ENCODE measurements around the gene ILK.
A peak's percentile ranks its signal among the peaks of the same experiment; 100 is the strongest.

ILK gene

DNA sequence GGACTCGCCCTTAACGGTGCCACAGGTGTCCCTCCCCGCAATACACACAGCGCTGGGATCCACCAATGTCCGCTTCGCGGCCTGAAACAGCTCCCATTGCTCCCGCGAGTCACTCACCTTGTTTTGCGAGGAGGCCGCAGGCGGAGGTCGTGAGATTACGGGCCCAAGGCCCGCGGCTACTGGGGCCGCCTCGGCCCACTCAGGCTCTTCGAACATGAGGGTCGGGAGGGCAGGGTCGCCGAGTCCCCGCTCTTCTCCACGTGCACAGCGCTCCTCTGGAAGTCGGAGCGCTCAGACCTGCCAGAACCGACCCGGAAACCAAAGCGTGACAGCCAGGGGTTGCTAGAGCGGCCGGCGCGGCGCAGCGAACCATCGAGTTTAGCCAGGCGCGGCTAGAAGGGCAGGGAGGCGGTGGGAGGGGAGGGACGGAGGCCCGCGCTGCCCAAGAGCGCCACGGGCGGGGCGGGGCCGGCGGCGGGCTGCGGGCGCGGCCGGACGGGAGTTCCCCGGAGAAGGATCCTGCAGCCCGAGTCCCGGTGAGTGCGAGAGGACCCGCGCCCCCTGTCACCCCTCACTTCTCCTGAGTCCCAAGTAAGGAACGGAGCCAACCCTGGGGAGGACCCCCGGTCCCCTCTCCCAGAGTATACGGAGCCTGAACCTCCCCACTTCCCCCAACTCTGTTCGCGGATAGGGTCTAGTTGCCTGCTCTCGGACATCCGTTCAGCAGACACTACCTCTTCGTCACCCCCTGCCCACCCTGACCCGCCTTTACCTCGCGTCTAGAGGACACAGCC is at the start of gene ILK, which contains the start of gene RRP8:
TSS of gene ILK (plus strand) at position 488 of the 794 bp plus-strand sequence. CDS start 498 bp downstream, outside the sequence.
TSS of gene RRP8 (minus strand) at position 330 of the 794 bp plus-strand sequence. CDS start at position 216, 114 bp downstream.
- Histone ChIP-seq H3K4me3 (ENCODE audit: low read length) (peak within 1 kb of the TSS; percentile 99), H3K4me1 (ENCODE audit: low read length) (peaks cover 50% of the 10 kb centered on the region), H3K79me2 (ENCODE audit: low read length) (peaks cover 63% of the 10 kb centered on the region), H3K36me3 (replicated peaks; ENCODE audit: low read depth, low read length) (peaks cover 40% of the 10 kb centered on the region), H3K4me2 (ENCODE audit: low read length) (peak within 1 kb of the TSS; percentile 98), H3K27ac (ENCODE audit: low read length) (peak within 1 kb of the TSS; percentile 70), H3K9ac (ENCODE audit: low read length) (peak within 1 kb of the TSS; percentile 98), H3K9me3 (ENCODE audit: insufficient read depth, low read length) (no peaks in the 10 kb centered on the region), H4K20me1 (ENCODE audit: insufficient read depth, low read length) (0 out of 2 replicates have a peak, but pooled peaks cover 4% of the 10 kb centered on the region), H2AFZ (ENCODE audit: low read depth, low read length) (peak within 1 kb of the TSS; percentile 84), H3K27me3 (ENCODE audit: low read depth, low read length) (no peaks in the 10 kb centered on the region)
- TF ChIP-seq, protein P1, sequence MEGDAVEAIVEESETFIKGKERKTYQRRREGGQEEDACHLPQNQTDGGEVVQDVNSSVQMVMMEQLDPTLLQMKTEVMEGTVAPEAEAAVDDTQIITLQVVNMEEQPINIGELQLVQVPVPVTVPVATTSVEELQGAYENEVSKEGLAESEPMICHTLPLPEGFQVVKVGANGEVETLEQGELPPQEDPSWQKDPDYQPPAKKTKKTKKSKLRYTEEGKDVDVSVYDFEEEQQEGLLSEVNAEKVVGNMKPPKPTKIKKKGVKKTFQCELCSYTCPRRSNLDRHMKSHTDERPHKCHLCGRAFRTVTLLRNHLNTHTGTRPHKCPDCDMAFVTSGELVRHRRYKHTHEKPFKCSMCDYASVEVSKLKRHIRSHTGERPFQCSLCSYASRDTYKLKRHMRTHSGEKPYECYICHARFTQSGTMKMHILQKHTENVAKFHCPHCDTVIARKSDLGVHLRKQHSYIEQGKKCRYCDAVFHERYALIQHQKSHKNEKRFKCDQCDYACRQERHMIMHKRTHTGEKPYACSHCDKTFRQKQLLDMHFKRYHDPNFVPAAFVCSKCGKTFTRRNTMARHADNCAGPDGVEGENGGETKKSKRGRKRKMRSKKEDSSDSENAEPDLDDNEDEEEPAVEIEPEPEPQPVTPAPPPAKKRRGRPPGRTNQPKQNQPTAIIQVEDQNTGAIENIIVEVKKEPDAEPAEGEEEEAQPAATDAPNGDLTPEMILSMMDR (IDR thresholded peaks at IDR 0.05; ENCODE audit: low read depth, low read length) = no peak; the same call in 1 of the 2 replicates
- TF ChIP-seq EZH2phosphoT487 (IDR thresholded peaks at IDR 0.05; ENCODE audit: low read depth) = no peak

DNA sequence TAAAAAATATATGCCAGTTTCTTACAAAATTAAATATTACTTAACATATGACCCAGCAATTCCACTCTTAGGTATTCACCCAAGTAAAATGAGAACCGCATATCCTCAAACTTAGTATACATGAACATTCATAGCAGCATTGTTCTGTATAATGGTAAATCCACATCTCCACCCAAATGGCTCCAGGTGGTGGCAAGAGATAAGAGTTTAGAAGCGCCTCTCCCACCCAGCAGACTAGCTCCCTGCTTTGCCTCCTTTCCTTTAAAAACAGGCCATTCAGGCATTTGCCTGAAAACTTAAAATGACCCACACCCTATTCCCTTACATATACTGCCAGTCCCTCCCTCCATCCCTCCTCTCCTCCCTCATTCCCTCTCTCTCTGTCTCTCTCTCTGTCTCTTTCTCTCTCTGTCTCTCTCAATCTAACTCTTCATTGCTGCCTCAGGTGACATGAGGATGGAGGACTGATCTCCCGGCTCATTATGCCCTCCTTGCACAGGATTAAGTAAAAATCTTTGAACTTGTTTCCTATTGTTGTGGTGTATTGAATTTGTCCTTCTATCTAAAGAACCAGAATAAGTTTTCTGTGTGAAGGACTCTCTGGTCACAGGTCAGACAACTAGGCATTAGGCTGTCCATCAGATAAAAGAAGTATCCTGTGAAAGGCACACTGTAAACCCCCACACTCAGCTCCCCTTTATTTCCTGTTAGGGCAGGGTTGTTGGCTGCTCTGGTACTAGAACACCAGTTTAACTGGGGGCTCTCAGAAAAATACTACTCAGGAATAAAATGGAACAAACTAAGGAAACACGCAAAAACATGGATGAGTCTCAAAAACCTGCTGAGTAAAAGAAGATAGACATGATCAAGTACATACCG is 48.5 kb upstream of the ILK start:
- H3K4me1 ChIP-seq (ENCODE audit: low read length) = no peaks in the 10 kb centered on the region
- no peak overlapping the region for H3K4me3 ChIP-seq (ENCODE audit: low read length)
- H2AFZ ChIP-seq (ENCODE audit: low read depth, low read length) = no peak overlapping the region
- H4K20me1 ChIP-seq (ENCODE audit: insufficient read depth, low read length) = no peaks in the 10 kb centered on the region
- no peak overlapping the region for H3K4me2 ChIP-seq (ENCODE audit: low read length)
- TF ChIP-seq EZH2phosphoT487 (IDR thresholded peaks at IDR 0.05; ENCODE audit: low read depth) = no peak
- H3K9me3 ChIP-seq (ENCODE audit: insufficient read depth, low read length) = no peaks in the 10 kb centered on the region
- H3K27ac ChIP-seq (ENCODE audit: low read length) = no peak overlapping the region
- H3K79me2 ChIP-seq (ENCODE audit: low read length) = no peaks in the 10 kb centered on the region
- no peaks in the 10 kb centered on the region for H3K27me3 ChIP-seq (ENCODE audit: low read depth, low read length)
- no peak overlapping the region for H3K9ac ChIP-seq (ENCODE audit: low read length)
- no peaks in the 10 kb centered on the region for H3K36me3 ChIP-seq (replicated peaks; ENCODE audit: low read depth, low read length)

DNA sequence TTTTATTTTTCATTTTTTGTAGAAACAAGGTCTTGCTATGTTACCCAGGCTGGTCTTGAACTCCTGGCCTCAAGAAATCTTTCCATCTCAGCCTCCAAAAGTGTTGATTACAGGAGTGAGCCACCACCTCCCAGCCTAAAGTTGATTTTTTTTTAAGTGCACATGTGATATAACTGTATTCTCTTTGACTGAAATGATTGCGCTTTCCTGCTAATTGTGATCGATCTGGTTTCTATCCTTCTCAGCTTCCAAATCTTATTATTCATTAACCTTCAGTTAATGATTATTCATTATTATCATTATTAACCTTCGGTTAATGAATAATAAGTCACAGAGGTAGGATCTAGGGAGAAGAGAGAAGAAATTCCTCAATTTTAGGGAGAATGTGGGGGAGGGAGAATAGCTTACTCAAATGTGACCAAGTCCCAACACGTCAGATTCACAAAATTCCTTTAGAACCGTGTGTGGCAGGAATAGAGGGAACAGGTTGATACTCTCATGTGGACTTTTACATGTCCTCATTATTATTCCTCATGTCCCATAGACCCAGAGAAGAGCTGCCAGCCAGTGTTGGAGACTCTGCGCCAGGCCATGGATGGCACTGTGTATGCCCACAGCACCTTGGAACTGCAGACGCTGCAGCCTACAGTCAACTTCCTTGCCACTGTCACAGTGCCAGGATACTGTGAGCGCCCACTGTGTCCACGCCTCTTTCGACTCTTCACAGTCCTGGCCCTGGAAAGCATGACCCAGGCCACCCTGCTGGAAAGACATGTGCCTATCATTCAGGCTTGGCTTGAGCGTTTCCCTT is 47.2 kb upstream of the ILK start:
- TF ChIP-seq, protein P1 (IDR thresholded peaks at IDR 0.05; ENCODE audit: low read depth, low read length) = no peak
- TF ChIP-seq EZH2phosphoT487 (IDR thresholded peaks at IDR 0.05; ENCODE audit: low read depth) = no peak
- no peak overlapping the region for H3K9ac ChIP-seq (ENCODE audit: low read length)

DNA sequence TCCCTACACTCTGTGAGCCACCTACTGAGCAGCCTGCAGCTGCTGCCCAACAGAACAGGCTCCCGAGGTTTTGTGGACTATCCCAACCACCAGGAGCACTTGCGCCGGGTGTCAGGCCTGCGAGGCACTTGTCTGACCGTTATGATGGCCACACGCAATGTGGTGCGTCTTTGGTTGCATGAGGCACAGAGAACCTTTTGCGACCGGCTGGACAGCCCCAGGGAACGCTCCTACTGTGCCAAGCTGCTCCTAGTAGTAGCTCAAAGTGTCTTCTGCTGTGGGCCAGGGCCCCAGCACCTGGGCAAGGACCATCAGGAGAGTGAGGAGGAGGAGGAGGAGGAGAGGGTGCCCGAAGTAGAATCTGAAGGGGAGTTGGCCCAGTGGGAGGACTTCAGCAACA is 46.5 kb upstream of the ILK start:
- no peak overlapping the region for H3K9ac ChIP-seq (ENCODE audit: low read length)
- TF ChIP-seq EZH2phosphoT487 (IDR thresholded peaks at IDR 0.05; ENCODE audit: low read depth) = no peak
- TF ChIP-seq, protein P1 (IDR thresholded peaks at IDR 0.05; ENCODE audit: low read depth, low read length) = no peak

More for the DNA sequence above, 47.2 kb upstream of the ILK start:
- no peaks in the 10 kb centered on the region for H3K9me3 ChIP-seq (ENCODE audit: insufficient read depth, low read length)
- H4K20me1 ChIP-seq (ENCODE audit: insufficient read depth, low read length) = no peaks in the 10 kb centered on the region
- H3K27ac ChIP-seq (ENCODE audit: low read length) = no peak overlapping the region
- no peak overlapping the region for H2AFZ ChIP-seq (ENCODE audit: low read depth, low read length)
- no peak overlapping the region for H3K4me3 ChIP-seq (ENCODE audit: low read length)
- no peaks in the 10 kb centered on the region for H3K79me2 ChIP-seq (ENCODE audit: low read length)
- no peaks in the 10 kb centered on the region for H3K4me1 ChIP-seq (ENCODE audit: low read length)
- H3K27me3 ChIP-seq (ENCODE audit: low read depth, low read length) = no peaks in the 10 kb centered on the region
- no peak overlapping the region for H3K4me2 ChIP-seq (ENCODE audit: low read length)
- no peaks in the 10 kb centered on the region for H3K36me3 ChIP-seq (replicated peaks; ENCODE audit: low read depth, low read length)

More for the DNA sequence above, 46.5 kb upstream of the ILK start:
- H3K36me3 ChIP-seq (replicated peaks; ENCODE audit: low read depth, low read length) = no peaks in the 10 kb centered on the region
- H3K4me1 ChIP-seq (ENCODE audit: low read length) = no peaks in the 10 kb centered on the region
- no peaks in the 10 kb centered on the region for H3K79me2 ChIP-seq (ENCODE audit: low read length)
- H3K27me3 ChIP-seq (ENCODE audit: low read depth, low read length) = no peaks in the 10 kb centered on the region
- H4K20me1 ChIP-seq (ENCODE audit: insufficient read depth, low read length) = no peaks in the 10 kb centered on the region
- H3K9me3 ChIP-seq (ENCODE audit: insufficient read depth, low read length) = no peaks in the 10 kb centered on the region
- no peak overlapping the region for H3K27ac ChIP-seq (ENCODE audit: low read length)
- no peak overlapping the region for H3K4me2 ChIP-seq (ENCODE audit: low read length)
- no peak overlapping the region for H3K4me3 ChIP-seq (ENCODE audit: low read length)
- no peak overlapping the region for H2AFZ ChIP-seq (ENCODE audit: low read depth, low read length)
